HEK293T (cell line): ENCODE results near the gene STAB2.

Source experiments
- BHLHE40 ChIP-seq: fragments of 450-650 bp; IDR thresholded peaks from 2 replicates; pipeline ENCODE4 v1.6.1; 2016; ENCODE audit warnings: mild to moderate bottlenecking, moderate library complexity, borderline replicate concordance
- FOXM1 ChIP-seq: fragments of 450-650 bp; IDR thresholded peaks from 2 replicates; pipeline ENCODE4 v1.6.1; 2017; ENCODE audit warnings: mild to moderate bottlenecking, borderline replicate concordance
- NFRKB ChIP-seq: fragments of 450-650 bp; IDR thresholded peaks from 2 replicates; pipeline ENCODE4 v1.6.1; 2016; ENCODE audit warnings: mild to moderate bottlenecking, moderate library complexity
- SUZ12 ChIP-seq: fragments of 450-650 bp; IDR thresholded peaks from 2 replicates; pipeline ENCODE4 v1.6.1; 2016; ENCODE audit warnings: mild to moderate bottlenecking

- TF ChIP-seq NFRKB (no peak), BHLHE40 (no peak), SUZ12 (no peak), FOXM1 (no peak)
These were observed 204.4 kb downstream of the STAB2 start for GRCh38 chr12:103791350-103791920.
